Kidney capillary endothelial cell (primary cell): ENCODE results near the gene CELF4.

ENCODE experiments used
- DNase-seq: peaks from one replicate; pipeline ENCODE4 v3.0.0-alpha.2; 2018; ENCODE audit warnings: low spot score

The CELF4 gene

DNA sequence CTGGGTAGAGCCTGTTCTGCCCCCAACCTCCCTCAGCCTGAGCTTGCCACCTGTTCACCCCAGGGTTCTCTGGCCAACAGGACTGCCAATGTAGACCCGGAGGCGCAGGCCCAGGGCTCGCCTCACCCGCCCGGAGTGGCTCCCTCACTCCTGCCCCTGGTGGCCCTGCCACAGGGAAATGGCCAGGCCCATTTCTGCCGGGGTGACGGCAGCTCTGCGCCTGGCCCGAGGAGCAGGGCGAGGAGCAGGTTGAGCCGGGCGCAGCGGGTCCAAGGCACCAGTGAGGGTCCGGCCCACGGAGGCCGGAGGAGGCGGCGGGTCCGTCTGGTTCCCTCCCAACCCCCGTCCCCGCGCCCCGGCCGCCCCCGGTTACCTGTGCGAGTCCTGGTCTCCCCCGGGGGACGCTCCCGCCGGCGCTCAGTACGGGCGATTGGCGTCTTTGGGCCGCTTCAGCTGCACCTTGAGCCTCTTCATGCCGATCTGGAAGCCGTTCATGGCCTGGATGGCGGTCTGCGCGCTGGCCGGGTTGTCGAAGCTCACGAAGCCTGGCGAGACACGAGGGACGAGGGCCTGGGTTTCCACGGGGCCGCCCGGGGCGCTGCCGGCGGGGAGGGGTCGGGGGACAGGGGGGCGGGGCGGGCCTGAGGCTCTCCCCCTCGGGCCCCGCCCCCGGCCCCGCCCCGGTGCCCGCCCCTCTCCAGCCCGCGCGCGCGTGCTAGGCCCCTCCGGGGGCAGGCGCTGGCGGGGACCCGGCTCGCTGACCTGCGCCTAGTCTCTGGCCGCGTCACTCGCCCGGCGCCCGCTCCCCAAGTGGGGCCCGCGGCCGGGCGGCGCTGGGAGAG lies 312.0 kb downstream of the CELF4 start:
- no peak for DNase-seq

DNA sequence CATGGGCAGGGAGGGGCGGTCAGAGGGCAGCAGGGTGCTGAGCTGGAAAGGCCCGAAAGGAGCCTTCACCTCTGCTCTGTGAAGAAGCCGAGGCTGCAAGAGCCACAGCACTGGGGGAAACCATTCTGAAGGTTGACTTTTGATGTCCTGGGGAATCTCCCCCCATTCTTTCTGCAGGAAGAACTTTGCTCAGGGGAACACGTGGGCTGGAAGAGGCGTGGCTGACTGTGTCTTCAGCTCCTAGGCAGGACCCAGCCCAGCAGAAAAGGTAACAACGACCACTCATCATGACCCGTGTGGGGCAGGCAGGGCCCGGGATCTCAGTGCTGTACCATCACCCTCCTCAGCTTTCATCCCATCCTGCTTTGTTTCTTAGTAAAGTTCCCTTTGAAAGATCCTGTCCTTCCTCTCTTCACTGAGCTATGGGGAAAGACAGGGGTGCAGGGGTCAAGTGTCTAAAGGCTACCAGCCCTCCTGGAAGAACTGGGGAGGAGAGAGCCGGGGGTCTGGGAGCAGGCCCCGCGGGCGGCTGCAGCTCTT lies 312.7 kb downstream of the CELF4 start:
- DNase-seq, result no peak

DNA sequence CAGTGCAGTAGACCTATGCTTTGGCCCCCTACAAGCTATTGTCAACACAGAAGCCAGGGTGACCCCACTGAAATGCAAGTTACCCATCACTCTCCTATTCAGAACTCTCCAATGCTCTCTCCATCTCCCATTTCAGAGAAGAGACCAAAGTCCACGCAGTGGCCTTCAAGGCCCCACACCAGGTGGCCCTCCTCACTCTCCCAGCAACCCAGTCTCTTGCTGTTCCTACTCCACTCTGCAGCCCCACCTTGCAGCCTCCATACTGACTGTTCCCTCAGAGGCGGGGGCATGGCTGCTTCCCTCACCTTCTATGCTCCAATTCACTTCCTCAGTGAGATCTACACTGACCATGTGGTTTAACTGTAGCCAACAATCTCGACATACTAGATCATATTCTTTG lies 313.3 kb downstream of the CELF4 start:
- no peak for DNase-seq

DNA sequence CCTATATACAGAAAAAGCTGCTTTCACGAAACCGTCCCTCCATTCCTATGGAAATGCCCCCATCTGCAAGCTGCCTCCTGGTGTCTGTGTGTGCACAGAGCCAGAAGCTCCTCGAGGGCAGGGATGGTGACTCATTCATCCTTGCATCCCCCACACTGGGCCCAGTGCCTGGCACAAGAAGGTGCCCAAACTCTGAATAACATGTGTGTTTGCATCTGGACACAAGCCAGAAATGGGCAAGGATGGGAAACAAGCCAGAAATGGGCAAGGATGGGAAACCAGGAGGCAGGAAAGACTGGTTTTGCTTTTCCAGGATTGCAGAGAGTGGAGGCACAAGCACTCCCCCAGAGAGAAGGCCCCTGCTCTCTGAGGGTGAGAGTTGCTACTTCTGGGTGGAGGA lies 313.9 kb downstream of the CELF4 start:
- DNase-seq, result no peak

DNA sequence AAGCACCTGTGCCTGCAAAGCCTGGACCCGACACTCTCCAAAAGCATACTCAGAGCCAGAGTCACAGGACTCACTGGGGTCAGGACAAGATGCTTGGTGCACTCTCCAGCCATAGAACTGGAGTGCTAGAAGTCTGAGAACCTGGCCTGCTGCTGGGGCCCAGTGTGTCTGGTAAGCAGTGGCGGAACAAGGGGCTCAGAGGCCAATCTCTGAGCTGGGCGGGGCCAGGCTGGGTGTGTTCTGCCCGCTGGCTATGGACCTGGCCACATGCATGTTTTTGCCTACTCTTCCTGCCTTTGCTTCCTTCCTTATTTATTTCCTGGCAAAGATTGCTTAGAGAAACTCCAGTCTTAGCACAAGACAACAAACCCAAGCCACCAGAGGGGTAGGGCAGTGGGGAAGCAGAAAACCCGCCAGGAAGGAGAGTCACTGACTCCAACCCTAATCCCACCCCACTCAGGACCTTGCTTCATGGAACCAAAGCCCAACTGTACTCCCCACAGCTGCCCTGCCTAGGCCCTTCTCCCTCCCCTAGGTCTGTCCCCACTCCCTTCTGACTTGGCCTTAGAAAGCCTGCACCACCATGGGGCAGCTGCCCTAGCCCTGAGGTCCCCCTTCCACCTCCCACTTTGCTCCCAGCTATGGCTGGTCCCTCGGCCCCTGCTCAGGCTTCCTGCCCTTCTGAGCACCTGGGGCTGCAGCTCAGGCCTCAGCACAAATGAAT lies 315.5 kb downstream of the CELF4 start:
- DNase-seq, result no peak

DNA sequence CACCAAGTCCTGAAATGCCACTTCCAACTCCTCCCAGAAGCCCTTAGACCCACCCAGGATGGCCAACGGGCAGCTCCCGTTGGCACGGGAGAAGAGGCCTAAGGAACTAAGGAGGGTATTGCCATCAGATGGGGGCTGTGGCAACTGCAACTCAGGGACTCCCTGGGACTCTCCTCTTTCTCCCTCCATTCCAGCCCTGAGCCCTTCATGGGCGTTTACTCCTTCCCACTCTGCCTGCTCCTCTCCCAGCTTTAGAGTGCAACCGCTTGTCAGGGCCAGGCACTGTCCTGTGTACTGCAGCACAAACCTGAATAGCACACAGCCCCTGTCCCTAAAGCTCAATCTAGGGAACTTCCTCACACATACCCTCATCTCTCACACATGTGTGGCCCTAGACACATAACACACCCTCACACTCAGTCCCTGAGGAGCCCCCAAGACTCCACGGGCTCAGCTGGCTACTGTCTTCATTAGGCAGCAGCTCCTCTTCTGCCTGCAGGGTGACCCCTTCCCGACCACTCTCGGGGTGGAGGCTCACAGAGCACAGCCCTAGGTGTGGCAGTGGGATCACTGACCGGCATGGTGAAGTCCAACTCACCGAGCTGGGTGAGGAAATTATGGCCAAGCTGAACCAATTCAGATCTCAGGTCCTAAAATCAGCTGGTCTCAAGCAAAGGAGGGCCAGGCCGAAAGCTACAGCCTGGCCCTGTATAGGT lies 316.3 kb downstream of the CELF4 start:
- no peak for DNase-seq

DNA sequence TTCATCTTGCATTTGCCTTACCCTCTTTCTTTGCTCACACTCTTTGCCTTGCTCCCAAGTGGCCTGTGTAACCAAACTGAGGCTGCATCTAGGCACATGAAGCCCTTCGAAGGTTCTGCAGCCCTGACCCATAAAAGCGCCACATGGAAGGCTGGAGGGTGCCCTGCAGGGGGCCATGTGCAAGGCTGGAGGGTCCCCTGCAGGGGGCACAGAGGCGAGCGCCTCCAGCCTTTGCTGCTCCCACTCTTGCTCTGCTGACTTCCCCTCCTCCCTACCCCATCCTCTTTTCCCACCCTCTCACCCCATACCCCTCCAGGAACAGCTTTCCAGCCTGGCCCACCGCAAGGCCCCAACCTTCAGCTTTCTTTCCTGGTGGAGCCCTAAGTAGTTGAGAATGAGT lies 317.3 kb downstream of the CELF4 start:
- no peak for DNase-seq

DNA sequence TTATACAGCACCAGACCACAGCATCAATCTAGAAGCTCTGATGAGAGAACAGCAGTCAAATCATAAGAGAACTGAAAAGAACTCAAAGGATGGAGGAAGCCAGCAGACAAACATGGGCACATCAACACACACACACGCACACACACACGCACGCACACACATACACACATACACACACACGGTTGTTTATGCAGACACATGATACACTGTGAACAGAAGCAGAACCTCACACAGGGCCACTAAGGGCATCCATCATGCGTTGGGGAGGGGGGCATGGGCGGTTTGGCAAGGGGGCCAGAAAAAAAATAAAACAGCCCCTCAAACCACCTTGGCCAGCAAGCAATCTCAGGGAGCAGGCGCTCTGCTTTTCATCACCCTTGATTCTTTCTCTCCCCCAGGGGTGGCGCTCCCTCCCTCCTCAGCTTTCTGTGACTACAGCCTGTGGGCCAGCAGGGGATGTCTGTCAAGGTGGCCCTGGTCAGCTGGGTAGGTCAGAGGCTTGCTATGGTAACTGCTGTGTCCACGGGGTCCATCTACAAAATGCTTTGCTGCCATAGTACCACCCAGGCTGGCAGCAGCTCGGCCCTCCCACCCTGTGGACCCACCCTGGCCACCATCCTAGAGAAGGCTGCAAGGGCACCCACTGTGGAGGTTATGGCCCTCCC lies 318.0 kb downstream of the CELF4 start:
- no peak for DNase-seq

DNA sequence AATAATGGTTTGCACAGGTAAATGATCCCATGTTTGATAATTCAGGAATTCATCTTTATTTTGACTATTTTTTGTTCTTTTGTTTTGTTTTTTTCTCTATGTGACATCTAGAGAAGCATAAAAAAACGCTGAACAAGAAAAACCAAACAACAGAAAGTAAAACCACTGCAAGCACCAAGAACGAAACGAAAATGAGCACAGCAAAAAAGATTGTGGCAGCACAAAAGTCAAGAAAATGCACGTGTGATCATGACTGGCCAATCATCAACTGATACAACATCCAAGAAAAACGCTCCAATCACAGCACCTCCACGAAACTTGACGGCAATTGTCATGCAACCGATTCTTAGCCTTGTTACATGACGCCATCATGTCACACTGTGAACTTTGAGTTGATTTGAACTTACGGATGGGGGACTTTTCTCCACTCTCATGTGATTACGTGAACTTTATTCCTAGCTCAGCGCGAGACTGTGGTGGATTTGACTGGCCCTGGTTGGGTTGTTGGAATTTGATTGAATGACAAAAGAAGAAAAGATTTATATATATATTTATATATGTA lies 318.7 kb downstream of the CELF4 start:
- no peak for DNase-seq

DNA sequence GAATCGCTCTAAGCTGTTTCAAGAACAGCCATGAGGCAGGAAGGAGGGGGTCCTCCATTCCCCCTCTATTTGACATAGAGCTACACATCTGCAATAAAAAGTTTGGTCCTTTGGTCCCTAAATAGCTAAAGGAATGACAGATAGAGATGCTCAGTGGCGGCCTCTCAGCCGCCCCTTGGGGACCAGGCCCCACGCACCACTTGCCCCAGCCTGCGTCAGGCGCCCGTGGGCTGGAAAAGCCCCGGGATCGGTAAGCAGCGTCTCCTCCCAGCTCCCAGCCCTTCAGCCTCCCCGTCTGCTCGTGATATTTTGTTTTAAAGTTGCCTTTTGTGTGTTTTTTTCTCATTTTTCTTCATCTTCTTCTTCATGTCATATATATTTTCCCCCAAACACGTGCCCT lies 321.0 kb downstream of the CELF4 start:
- no peak for DNase-seq

DNA sequence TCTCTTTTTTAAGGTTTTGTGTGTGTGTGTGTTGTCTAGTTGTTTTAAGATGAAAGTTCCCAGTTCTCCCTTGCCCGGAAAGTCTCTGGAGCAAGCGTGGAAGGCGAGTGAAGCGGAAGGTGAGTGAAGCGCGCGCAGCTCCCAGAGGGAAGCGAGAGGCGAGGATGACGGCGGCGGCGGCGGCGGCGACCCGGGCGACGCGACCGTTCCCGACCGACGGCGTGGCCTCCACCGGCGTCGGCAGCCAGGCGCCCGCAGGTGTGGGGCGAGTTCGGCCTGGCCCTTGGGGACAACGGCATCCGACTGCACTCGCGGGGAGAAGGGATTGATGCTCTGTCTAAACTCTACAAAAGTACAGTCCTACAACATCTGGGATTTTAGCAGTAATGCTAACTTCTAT lies 321.9 kb downstream of the CELF4 start:
- no peak for DNase-seq

DNA sequence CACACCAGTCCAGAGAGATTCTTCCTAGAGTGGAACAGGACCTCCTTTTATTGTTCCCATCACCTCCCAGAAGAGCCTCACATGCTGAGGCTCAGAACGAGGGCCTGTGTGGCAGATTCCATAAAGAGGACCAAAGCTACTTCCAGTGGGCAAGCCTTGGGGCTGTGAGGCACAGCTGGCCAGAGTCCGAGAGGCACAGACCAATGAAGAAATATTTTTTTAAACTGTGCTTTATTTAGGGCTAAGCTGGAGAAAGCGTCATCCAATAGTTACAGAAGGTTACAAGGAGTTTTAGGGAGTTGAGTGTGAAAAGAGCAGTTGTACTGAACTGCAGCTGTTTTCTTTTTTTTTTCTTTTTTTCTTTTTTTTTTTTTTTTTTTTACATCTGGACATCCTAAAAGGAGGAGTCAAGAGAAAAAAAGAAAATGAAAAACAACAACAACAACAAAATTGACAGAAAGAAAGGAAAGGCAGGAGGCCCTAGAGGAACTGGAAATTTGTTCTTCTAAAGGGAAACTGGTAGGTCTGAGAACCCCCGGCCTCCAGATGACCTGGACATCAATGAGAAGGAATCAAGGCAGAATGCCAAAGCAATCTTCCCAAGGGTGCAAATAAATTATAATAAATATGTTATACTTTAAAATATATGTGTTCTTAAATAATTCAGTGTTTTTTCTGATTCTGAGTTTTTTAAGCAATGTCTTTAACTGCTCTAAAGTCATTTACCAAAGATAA lies 322.6 kb downstream of the CELF4 start:
- DNase-seq, result no peak

DNA sequence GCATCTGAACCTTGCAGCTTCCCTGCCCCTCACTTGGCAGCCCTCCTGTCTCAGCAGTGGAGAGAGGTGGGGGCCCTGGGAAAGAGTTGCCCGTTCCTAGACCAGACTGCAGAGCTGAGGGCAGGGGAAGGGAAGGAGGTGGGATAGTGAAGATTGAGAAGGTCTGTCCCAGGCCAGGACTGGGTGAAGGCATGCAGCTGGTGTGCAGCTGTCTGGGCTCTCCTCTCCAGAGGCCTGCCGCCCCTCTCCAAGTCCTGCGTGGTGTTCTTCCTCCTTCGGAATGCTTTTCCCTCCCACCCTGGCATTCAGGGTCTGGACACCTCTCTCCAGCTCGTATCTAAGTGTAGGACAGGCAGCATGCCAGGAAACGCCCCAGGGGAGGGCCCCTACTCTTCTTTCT lies 323.5 kb downstream of the CELF4 start:
- no peak for DNase-seq

DNA sequence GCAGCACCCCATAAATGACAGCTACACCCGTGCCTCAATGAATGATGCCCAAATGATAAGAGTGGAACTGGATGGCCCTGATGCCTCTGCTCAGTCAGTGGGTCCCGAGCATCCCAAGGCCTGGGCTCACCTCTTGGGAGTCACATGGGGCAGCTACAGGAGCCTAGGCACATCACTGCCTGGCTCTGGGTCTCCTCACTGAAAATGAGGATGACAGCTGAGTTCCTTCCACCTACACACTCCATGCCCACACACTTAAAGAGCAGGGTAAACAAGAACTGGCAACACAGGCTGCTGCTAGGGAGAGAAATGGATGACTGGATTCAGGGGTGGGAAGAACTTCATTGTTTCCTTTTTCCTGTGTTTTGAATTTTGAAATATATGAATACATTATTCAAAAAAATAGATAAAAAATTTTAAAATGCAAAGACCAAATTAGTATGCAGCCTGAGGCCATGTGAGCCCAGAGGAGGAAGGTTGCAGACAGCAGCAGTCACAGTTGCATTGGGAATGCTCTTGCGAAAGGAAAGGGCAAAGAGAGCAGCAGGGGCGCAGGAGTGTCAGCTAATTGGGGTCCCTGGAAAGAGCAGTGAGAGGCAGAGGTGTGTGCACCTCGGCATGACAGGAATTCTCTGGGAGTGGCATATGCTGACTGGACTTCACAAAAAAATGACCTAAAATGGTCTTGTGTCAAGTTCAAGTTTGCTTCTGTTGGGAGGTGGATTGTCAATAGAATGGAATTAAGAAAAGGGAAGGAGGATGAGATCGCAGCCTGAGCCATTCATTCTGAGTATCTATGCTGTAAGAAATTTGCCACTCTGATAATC lies 327.1 kb downstream of the CELF4 start:
- no peak for DNase-seq

DNA sequence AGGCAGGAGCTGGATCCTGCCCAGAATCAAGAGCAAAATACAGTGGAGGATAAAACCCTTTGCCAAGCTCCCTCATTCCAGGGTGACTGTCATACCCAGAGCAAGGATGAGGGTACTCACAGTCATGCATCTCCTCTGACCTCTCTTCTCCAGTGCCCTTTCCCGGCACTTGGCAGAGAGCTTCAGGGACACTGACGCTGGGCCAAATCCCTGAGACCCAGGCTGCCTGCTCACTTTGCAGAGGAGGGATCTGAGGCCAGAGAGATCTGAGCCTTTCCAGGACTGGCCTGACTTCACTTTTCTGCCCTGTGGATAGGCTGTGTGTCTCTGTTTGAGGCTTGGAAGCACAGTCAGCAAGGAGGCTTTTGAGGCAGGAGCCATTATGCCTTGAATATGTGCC lies 330.0 kb downstream of the CELF4 start:
- no peak for DNase-seq

DNA sequence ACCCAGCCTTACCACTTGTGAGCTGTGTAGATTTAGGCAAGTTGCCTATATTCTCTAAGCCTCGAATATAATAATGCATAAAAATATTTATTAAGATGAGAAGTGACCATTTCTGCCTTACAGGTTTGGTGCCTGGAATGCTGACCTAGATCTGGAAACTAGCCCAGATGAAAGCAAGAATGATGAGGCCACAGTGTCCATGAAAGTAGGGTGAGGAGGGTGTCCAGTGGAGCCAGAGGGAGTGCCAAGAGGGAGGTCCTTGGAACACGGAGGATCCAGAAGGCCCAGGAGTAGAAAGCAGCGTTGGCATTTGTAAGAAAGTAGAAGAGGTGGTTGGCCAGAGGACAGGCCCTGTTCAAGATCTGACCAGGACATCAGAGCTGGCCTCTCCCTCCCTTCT lies 334.3 kb downstream of the CELF4 start:
- DNase-seq, result no peak

DNA sequence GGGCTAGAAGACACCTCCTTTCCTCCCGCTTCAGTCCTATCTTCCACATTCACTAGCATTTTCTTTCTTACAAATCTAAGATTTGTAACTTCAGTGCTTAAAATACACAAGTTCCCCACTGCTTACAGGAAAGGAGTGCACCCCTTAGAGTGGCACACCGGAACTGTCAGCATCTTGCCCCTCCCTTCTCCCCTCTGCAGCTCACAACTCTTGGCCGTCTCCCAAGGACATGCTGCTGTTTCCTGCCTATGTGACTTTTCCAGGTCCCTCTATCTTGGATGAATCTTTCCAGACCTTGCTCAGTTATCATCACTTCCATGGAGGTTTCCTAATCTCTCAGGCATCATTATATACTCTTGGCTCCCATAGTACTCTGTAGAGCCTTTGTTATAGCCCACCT lies 334.8 kb downstream of the CELF4 start:
- DNase-seq, result no peak

DNA sequence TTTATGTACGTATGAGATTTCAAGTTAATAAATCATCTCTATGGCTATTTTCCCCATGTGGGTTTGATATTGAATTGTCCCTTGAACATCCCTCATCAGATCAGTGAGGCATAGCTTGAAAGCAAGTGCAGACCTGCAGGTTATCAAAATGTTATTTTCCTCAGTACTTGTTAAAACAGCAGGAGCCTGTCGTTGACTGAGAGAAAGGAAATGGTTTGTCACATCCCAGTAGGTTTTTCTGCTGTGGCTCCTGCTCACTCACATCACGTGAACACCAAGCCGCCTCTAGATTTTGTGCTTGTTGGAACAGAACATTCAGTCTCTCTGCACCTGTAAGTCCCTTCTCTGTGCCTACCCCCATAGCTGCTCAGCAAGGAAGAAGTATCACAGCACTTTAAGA lies 340.3 kb downstream of the CELF4 start:
- no peak for DNase-seq

DNA sequence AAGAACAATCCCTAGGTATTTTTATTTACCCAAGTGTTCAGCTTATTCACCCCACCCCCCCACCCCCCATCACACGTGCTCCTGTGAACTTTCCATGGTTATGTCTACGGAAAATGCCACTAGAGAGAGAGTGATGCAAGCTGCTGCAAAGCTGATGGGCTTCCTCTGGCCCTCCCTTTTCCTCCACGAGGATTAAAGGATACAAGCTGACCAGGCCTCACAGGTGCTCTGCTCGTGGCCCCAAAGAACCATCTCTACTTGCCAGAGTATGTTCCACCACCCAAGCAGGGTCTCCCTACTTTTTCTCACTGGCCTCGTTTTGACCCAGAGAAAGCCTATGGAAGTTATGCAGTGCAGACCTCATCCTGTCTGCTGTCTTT lies 342.6 kb downstream of the CELF4 start:
- no peak for DNase-seq

DNA sequence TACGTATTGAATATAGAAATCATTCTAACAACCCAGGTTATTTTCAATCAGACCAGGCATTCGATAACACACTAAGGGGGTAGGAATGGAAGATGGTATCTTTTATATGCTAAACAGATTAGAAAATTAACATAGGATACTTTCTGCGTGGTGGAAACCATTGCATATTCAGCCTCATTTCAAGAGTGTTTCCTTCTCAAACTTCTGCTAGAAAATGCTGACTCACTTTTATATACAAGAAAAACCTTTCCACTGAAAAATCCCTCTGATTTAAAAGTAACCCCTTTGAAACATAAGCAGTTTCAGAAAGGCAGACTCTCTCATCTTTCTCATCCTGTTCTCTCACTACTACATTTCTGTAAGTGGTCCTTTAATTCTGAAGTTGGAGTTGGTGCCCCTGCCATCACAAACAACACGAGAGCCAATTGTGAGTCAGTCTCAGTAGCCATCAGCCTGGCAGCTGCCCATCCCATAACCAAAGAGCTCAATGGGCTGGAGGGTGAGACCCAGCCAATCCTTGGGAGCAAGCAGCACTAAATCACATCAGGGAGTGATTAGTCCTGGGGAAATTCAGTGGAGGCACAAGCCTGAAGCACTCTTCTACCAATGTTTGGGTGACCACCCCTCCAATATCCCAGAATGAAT lies 343.1 kb downstream of the CELF4 start:
- DNase-seq, result no peak
